H1 (cell line): ENCODE results near the gene DYRK1B. TPM values are rescaled to one million over a fixed set of nuclear protein-coding genes. Genes with fewer than 3 reads are reported as not detected.

Source experiments
- CHD7 ChIP-seq: fragments of 300-600 bp; sonication (generic); IDR thresholded peaks from 2 replicates; pipeline ENCODE4 v1.7.1; 2012; ENCODE audit warnings: low read length, moderate library complexity, mild to moderate bottlenecking, inconsistent platforms; ENCODE audit not compliant: insufficient replicate concordance
- CTBP2 ChIP-seq: IDR thresholded peaks from 2 replicates; pipeline ENCODE4 v1.7.0; 2011; ENCODE audit warnings: borderline replicate concordance, mild to moderate bottlenecking, moderate library complexity, mixed read lengths, low read length; ENCODE audit not compliant: insufficient read depth, insufficient read length
- CTCF ChIP-seq, 3 experiments: IDR thresholded peaks; 1 replicate in 2 of 3; 2 replicates in 1 of 3; pipeline versions ENCODE4 v1.5.1 to v1.6.1; 2011; ENCODE audit warnings: low read length in 3 of 3, mild to moderate bottlenecking in 3 of 3, inconsistent platforms in 2 of 3, low read depth in 1 of 3, moderate library complexity in 1 of 3; ENCODE audit not compliant: insufficient read depth in 1 of 3; ENCODE audit errors: control extremely low read depth in 1 of 3
- EZH2 ChIP-seq: fragments of 200-600 bp; sonication (generic); IDR thresholded peaks from 2 replicates; pipeline ENCODE4 v1.7.1; 2012; ENCODE audit warnings: low read depth, mild to moderate bottlenecking, moderate library complexity, low read length, inconsistent platforms; ENCODE audit not compliant: severe bottlenecking
- FOSL1 ChIP-seq: IDR thresholded peaks from 2 replicates; pipeline ENCODE4 v1.6.1; 2011; ENCODE audit warnings: mild to moderate bottlenecking, low read depth, low read length, moderate library complexity; ENCODE audit not compliant: insufficient read depth
- HDAC6 ChIP-seq: IDR thresholded peaks from one replicate; pipeline ENCODE4 v1.7.1; 2012; ENCODE audit warnings: low read depth, mild to moderate bottlenecking, inconsistent platforms, low read length, moderate library complexity
- RFX5 ChIP-seq: IDR thresholded peaks from 2 replicates; pipeline ENCODE4 v1.6.1; 2011; ENCODE audit warnings: low read depth, low read length, improper control_type of control experiment, borderline replicate concordance
- TAF1 ChIP-seq: IDR thresholded peaks from 2 replicates; pipeline ENCODE4 v1.6.1; 2011; ENCODE audit warnings: mild to moderate bottlenecking, low read depth, low read length
- polyA plus RNA-seq, 7 experiments: library from polyadenylated mRNA; depleted of rRNA in 3 of 7; stranded (reverse) in 5 of 7; unstranded in 2 of 7; fragments of >200 nt in 5 of 7; fragments of 200-250 nt in 2 of 7; gene quantifications; 1 replicate in 5 of 7; 2 replicates in 1 of 7; 4 replicates in 1 of 7; pipeline versions ENCODE4 v1.2.1 to v1.2.3, GENCODE V29; 2011 to 2013; ENCODE audit warnings: missing spikeins in 2 of 7, mixed read lengths in 2 of 7
- total RNA-seq: library from RNA; stranded (reverse); fragmentation: NEBNext Ultra II Directional; extraction: Animal tissue kit (Norgen Biotek cat#: 25700); gene quantifications from 2 replicates; pipeline ENCODE4 v1.2.1, GENCODE V29; 2021

DYRK1B gene
- total and polyA plus RNA-seq, 2 of the 8 experiments (the other 6 are each of a cell fraction or from before 2014, with no cell fraction given): 6.9 to 14.8 TPM

DNA sequence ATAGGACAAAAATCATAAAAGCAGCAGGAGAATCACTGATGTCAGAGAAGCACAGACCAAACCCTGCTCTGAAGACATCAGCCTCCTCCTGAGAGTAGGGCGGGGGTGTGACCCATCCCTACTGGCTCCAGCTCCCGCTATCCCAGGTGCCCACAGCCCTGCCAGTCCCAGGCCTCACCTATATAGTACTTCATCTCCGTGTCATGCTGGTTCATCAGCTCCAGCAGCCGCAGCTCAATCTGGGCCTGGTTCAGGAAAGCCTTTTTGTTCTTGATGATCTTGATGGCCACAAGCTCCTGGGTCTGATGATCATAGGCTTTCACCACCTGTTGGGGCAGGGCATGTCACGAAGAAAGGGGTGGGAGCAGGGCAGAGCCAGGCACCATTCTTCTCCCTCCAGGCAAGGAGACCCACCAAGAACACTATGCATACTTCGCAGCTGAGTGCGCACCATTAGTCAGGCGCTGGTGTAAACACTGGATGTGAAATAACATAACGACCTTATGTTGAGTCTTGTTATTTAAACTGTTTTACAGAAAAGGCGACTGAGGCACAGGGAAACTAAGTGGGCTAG lies 4.2 kb downstream of the DYRK1B start (continued):
- no peak for TF ChIP-seq CHD7
- no peak for TF ChIP-seq EZH2
- no peak for TF ChIP-seq RFX5
- TF ChIP-seq HDAC6: no peak
- no peak for TF ChIP-seq CTBP2
- no peak for TF ChIP-seq FOSL1
- TF ChIP-seq TAF1: no peak
- TF ChIP-seq CTCF (IDR thresholded peaks at IDR 0.05; ENCODE audit: control extremely low read depth in 1 of 3, insufficient read depth in 1 of 3, low read depth in 1 of 3, low read length in 3 of 3): no peak
